ENCODE measurements around the gene GADD45G.

GRCh38 chr9:89631384-89631783 lies 26.6 kb downstream of the GADD45G start:
- TF ChIP-seq GATA3 (IDR thresholded peaks at IDR 0.05; ENCODE audit: low read depth, low read length) (no peak), GATA2 (IDR thresholded peaks at IDR 0.05; ENCODE audit: low read depth, low read length) (no peak)
